Naive B cell (primary cell): ENCODE data around the gene KIF13A. TPM values are rescaled to one million over a fixed set of nuclear protein-coding genes. Genes with fewer than 3 reads are reported as not detected.

ENCODE experiments used
- ATAC-seq, 2 donors: fragments of 150-1000 bp; cut with Tn5 transposase; 2 replicates each; pipeline ENCODE4 v1.10.0; 2021; ENCODE audit warnings: low read depth in 2 of 2, mild to moderate bottlenecking in 2 of 2, moderate library complexity in 2 of 2
- DNase-seq: peaks from one replicate; pipeline ENCODE4 v3.0.0; 2022
- H3K27ac Mint-ChIP-seq, 6 donors: one replicate each; pipeline ENCODE4 v1.8.0; 2020 to 2022; ENCODE audit warnings: mild to moderate bottlenecking in 6 of 6, mixed read lengths in 6 of 6, moderate library complexity in 5 of 6, inconsistent platforms in 2 of 6
- H3K27me3 Mint-ChIP-seq, 3 donors: one replicate each; pipeline ENCODE4 v1.8.0; 2021 to 2022; ENCODE audit warnings: mixed read lengths in 3 of 3, mild to moderate bottlenecking in 1 of 3
- H3K36me3 Mint-ChIP-seq, 2 donors: one replicate each; pipeline ENCODE4 v1.8.0; 2020 to 2022; ENCODE audit warnings: mixed read lengths in 2 of 2, inconsistent platforms in 1 of 2, mild to moderate bottlenecking in 1 of 2
- H3K4me1 Mint-ChIP-seq, 3 donors: one replicate each; pipeline ENCODE4 v1.8.0; 2020 to 2022; ENCODE audit warnings: mixed read lengths in 3 of 3, inconsistent platforms in 1 of 3, mild to moderate bottlenecking in 1 of 3, moderate library complexity in 1 of 3
- H3K4me3 Mint-ChIP-seq, 8 donors: one replicate each; pipeline ENCODE4 v1.8.0; 2020 to 2022; ENCODE audit warnings: mild to moderate bottlenecking in 8 of 8, mixed read lengths in 8 of 8, moderate library complexity in 8 of 8, inconsistent platforms in 2 of 8
- H3K9me3 Mint-ChIP-seq, 7 donors: one replicate each; pipeline ENCODE4 v1.8.0; 2020 to 2022; ENCODE audit warnings: mixed read lengths in 7 of 7, mild to moderate bottlenecking in 5 of 7, inconsistent platforms in 2 of 7, moderate library complexity in 1 of 7
- polyA plus RNA-seq, 6 donors: library from polyadenylated mRNA; unstranded; fragments of 300-500 nt; fragmentation: Illumina TruSeq; gene quantifications; one replicate each; pipeline ENCODE4 v1.2.3, GENCODE V29; 2021; ENCODE audit warnings: low read depth in 6 of 6

The KIF13A gene
- polyA plus RNA-seq, 6 donors from 2014 or later, result 0.21 to 4.3 (median 0.91) TPM; not detected in 1

DNA sequence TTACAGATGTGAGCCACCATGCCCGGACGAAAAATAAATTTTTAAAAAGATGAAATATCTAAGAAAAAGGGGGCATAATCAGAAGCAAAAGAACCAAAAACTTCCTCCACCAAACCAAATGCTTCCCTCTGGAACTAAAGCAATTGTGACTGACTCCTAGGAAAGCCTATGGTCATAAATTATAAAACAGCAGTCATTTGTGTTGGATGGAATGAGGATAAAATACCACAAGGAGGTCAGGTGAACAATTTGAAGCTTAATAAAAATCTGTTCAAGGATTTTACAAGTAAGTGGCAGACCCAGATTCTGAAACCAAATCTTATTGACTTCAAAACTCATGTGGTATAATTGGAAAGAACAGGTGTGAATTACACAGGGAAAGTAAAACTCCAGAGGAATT is 114.5 kb downstream of the KIF13A start:
- H3K4me1 Mint-ChIP-seq, result peaks cover 2 to 8% (median 6%) of the 10 kb centered on the region in 3 donors
- no peaks in the 10 kb centered on the region for H3K27me3 Mint-ChIP-seq

DNA sequence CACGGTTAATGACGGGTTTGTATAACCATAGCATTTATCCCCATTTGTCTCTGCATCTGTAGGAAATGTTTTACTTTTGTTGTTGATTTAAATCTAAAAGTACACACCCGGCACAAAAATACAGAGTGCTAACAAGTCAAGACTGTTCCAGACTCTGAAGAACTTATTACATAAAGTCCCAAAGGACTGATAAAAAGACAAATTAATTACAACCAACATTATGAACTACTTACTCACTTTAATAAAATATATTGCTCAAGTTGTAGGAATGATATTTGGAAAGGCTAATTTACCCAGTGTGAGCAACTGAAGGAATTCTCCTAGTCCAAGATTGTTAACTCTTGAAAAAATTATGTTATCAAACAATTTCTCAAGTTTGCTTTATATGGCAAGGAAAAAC is 115.6 kb downstream of the KIF13A start:
- no peak for ATAC-seq
- no peak for DNase-seq
- Mint-ChIP-seq H3K9me3 (no peaks in the 10 kb centered on the region), H3K4me1 (peaks cover 2 to 8% (median 6%) of the 10 kb centered on the region in 3 donors), H3K27ac (no peak overlapping the region), H3K36me3 (no peaks in the 10 kb centered on the region), H3K27me3 (no peaks in the 10 kb centered on the region), H3K4me3 (no peak overlapping the region)

More for the DNA sequence above, 114.5 kb downstream of the KIF13A start:
- no peaks in the 10 kb centered on the region for H3K9me3 Mint-ChIP-seq
- ATAC-seq, result no peak
- peak overlapping the region in 1 of 6 donors; percentile 57 for H3K27ac Mint-ChIP-seq
- no peak for DNase-seq
- peaks cover 0 to 6% of the 10 kb centered on the region in 2 donors for H3K36me3 Mint-ChIP-seq
- H3K4me3 Mint-ChIP-seq, result no peak overlapping the region

- DNase-seq (no peak), ATAC-seq (no peak)
- Mint-ChIP-seq H3K27ac (no peak overlapping the region), H3K36me3 (no peaks in the 10 kb centered on the region), H3K4me1 (peaks cover 2 to 8% (median 6%) of the 10 kb centered on the region in 3 donors), H3K9me3 (no peaks in the 10 kb centered on the region), H3K4me3 (no peak overlapping the region), H3K27me3 (no peaks in the 10 kb centered on the region)
These were observed 116.3 kb downstream of the KIF13A start for GRCh38 chr6:17871189-17871519.

DNA sequence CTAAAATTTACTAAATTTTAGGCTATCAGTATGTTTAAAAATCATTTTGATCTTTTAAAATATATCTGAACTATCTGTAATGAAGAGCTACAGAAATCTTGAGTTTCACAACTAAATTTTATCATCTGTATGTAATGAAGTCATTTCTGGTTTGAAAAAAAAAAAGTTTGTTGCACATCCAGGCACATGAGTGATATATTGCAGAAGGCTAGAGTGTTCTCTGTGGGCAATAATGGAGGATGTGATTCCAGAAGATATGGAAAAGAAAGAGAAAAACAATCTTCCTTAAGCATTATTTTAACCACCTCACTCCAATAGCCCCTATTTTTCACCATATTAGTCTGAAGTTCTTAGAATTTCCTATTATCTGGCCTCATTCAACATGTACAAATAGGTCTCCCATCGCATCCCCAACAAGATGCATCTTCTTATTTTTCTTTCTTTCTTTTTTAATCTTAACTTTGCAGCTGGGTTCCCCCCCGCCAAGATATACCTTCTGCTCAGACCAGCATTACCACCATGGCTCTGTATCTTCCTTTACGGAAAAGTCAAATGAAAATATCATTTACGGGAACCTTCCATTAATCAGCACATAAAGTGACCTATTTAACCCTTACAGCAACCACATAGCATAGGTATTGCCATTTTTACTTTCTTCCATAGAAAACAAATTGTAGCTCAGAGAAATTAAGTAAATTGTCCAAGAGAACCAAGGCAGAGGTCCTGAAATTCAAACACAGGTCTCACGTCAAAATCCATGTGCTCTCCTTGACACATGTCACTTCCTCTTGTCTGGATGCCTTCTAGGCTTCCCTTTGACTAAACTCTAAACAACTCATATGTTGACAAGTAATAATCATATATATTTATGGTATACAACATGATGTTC is 116.9 kb downstream of the KIF13A start:
- no peak for ATAC-seq
- no peaks in the 10 kb centered on the region for H3K36me3 Mint-ChIP-seq
- H3K4me3 Mint-ChIP-seq, result no peak overlapping the region
- H3K9me3 Mint-ChIP-seq, result no peaks in the 10 kb centered on the region
- H3K27me3 Mint-ChIP-seq, result no peaks in the 10 kb centered on the region
- no peak for DNase-seq
- H3K27ac Mint-ChIP-seq, result peak overlapping the region in 1 of 6 donors; percentile 64
- H3K4me1 Mint-ChIP-seq, result peaks cover 2 to 8% (median 6%) of the 10 kb centered on the region in 3 donors

DNA sequence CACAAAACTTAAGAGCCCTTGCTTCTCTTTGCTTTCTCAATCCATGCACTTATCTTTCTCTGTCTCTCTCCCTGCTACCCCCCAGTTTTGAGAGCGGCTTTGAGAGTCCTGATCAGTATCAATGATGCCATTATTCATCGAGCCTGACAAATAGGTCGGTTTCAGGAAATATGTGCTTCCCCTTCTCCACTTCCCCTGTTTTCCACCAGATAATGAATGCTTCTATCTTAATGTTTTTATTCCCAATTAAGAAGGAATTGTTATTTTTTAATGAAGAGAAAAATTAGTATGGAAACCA is 117.7 kb downstream of the KIF13A start:
- H3K4me1 Mint-ChIP-seq, result peaks cover 2 to 8% (median 6%) of the 10 kb centered on the region in 3 donors
- no peaks in the 10 kb centered on the region for H3K36me3 Mint-ChIP-seq
- ATAC-seq (no peak), DNase-seq (no peak)
- no peak overlapping the region for H3K4me3 Mint-ChIP-seq
- H3K27me3 Mint-ChIP-seq, result no peaks in the 10 kb centered on the region
- no peaks in the 10 kb centered on the region for H3K9me3 Mint-ChIP-seq
- peak overlapping the region in 1 of 6 donors; percentile 2 for H3K27ac Mint-ChIP-seq

GRCh38 chr6:17869010-17869752 is 118.3 kb downstream of the KIF13A start:
- no peaks in the 10 kb centered on the region for H3K9me3 Mint-ChIP-seq
- H3K4me1 Mint-ChIP-seq, result peaks cover 2 to 8% (median 6%) of the 10 kb centered on the region in 3 donors
- H3K27me3 Mint-ChIP-seq, result no peaks in the 10 kb centered on the region
- DNase-seq (no peak), ATAC-seq (no peak)
- H3K4me3 Mint-ChIP-seq, result no peak overlapping the region
- peak overlapping the region in 2 of 6 donors; percentile 2 to 21 for H3K27ac Mint-ChIP-seq
- no peaks in the 10 kb centered on the region for H3K36me3 Mint-ChIP-seq

GRCh38 chr6:17867880-17868279 is 119.6 kb downstream of the KIF13A start:
- DNase-seq (no peak), ATAC-seq (no peak)
- Mint-ChIP-seq H3K27ac (no peak overlapping the region), H3K4me1 (peaks cover 2 to 8% (median 6%) of the 10 kb centered on the region in 3 donors), H3K9me3 (no peaks in the 10 kb centered on the region), H3K36me3 (no peaks in the 10 kb centered on the region), H3K27me3 (no peaks in the 10 kb centered on the region), H3K4me3 (no peak overlapping the region)

- Mint-ChIP-seq H3K4me1 (peaks cover 2 to 8% (median 6%) of the 10 kb centered on the region in 3 donors), H3K36me3 (no peaks in the 10 kb centered on the region), H3K27me3 (no peaks in the 10 kb centered on the region), H3K27ac (no peak overlapping the region), H3K4me3 (no peak overlapping the region), H3K9me3 (no peaks in the 10 kb centered on the region)
- DNase-seq (no peak), ATAC-seq (no peak)
These were observed 120.5 kb downstream of the KIF13A start for GRCh38 chr6:17866876-17867444.

DNA sequence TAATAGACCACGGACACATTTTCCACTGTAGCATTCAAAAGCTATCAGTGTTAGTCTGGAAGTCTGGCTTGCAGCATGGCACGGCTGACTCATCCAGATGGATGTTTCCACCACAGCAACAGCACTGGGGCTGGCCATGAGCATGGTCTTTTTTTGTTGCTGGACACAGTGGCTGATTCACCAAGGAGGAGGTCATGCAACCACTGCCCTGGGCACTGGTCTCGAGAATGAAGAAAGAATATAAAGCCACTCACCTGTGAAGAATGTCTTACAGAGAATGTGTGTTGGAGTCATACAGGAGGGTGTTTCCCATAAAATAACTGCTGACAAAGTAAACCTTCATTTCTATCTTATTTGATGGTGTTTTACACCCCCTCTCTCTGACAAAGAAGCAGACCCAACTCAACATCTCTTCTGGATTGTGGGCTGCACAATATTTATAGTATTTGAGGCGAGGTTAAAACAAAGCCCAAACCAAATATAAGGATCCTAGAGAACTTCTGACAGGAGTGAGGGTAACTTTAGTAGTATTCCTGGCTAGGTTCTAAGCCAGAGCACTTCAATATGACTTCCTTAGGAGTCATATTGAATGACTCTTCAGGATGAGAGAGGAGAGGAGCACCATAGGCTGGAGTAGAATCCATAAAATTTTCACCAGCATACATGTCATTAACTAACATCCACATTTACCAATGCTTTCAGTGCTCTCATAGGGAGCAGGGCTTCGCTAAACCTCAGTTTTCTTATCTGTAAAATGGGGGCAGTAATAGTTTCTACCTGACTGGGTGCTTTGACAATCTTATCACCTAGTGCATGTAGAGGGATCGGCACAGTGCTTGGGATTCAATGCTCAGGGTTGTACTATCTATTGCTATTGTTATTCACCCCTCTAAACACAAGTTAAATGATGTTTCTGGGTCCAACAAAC is 121.4 kb downstream of the KIF13A start:
- H3K9me3 Mint-ChIP-seq, result no peaks in the 10 kb centered on the region
- no peak for ATAC-seq
- DNase-seq, result no peak
- H3K36me3 Mint-ChIP-seq, result no peaks in the 10 kb centered on the region
- no peak overlapping the region for H3K4me3 Mint-ChIP-seq
- H3K27ac Mint-ChIP-seq, result no peak overlapping the region
- no peaks in the 10 kb centered on the region for H3K27me3 Mint-ChIP-seq
- peaks cover 2 to 8% (median 6%) of the 10 kb centered on the region in 3 donors for H3K4me1 Mint-ChIP-seq

DNA sequence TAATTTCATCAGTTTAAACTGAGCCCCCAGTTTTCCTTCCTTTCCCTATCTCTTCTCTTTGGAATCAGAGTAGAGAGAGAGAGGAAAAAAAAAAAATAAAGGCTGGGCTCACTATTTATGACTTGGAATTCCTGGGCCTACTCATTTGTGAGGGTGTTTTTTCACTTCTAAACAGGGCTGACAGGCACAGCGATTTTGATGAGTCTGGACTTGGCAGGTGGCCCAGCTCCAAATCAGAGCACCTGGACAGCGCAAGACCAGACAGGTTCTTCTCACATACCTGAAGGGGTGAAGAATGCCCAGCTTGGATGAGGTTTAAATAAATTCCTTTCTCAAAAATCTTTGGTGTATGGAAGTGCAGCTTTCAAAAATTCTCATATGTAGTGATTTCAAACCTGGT is 122.2 kb downstream of the KIF13A start:
- H3K36me3 Mint-ChIP-seq, result no peaks in the 10 kb centered on the region
- H3K4me3 Mint-ChIP-seq, result no peak overlapping the region
- no peaks in the 10 kb centered on the region for H3K27me3 Mint-ChIP-seq
- H3K27ac Mint-ChIP-seq, result no peak overlapping the region
- ATAC-seq (no peak), DNase-seq (no peak)
- H3K9me3 Mint-ChIP-seq, result no peaks in the 10 kb centered on the region
- H3K4me1 Mint-ChIP-seq, result peaks cover 2 to 8% (median 6%) of the 10 kb centered on the region in 3 donors

- Mint-ChIP-seq H3K4me3 (no peak overlapping the region), H3K36me3 (no peaks in the 10 kb centered on the region), H3K27ac (peak overlapping the region in 1 of 6 donors; percentile 17), H3K4me1 (peaks cover 0 to under 1% (median 0%) of the 10 kb centered on the region in 3 donors), H3K27me3 (no peaks in the 10 kb centered on the region), H3K9me3 (no peaks in the 10 kb centered on the region)
- ATAC-seq, result no peak
- no peak for DNase-seq
These were observed 123.3 kb downstream of the KIF13A start for GRCh38 chr6:17863901-17864754.

GRCh38 chr6:17861361-17861760 is 126.1 kb downstream of the KIF13A start:
- H3K27me3 Mint-ChIP-seq, result no peaks in the 10 kb centered on the region
- H3K27ac Mint-ChIP-seq, result no peak overlapping the region
- H3K9me3 Mint-ChIP-seq, result peaks cover 0 to 3% (median 0%) of the 10 kb centered on the region in 7 donors
- no peak overlapping the region for H3K4me3 Mint-ChIP-seq
- H3K36me3 Mint-ChIP-seq, result no peaks in the 10 kb centered on the region
- no peak for ATAC-seq
- no peak for DNase-seq
- H3K4me1 Mint-ChIP-seq, result no peaks in the 10 kb centered on the region
